Astrocyte of the cerebellum (primary cell): Measurements from ENCODE around the gene MYO16.

Source experiments
- DNase-seq: peaks from one replicate; pipeline ENCODE4 v3.0.0-alpha.2; 2011; ENCODE audit warnings: low read depth
- H3K4me3 ChIP-seq: 2 replicates; pipeline ENCODE4 v1.5.1; 2011; ENCODE audit warnings: mild to moderate bottlenecking, low read depth, low read length, moderate library complexity
- in situ Hi-C: cut with HindIII; loops from 2 replicates; pipeline ENCODE4 v1.10.0; 2017; ENCODE audit warnings: low sequenced_read_pairs
- TF ChIP-seq, protein P1 (sequence below): IDR thresholded peaks from 2 replicates; pipeline ENCODE4 v1.5.1; 2012; ENCODE audit warnings: low read length, low read depth, moderate library complexity, mild to moderate bottlenecking; ENCODE audit errors: missing control alignments

MYO16 gene

DNA sequence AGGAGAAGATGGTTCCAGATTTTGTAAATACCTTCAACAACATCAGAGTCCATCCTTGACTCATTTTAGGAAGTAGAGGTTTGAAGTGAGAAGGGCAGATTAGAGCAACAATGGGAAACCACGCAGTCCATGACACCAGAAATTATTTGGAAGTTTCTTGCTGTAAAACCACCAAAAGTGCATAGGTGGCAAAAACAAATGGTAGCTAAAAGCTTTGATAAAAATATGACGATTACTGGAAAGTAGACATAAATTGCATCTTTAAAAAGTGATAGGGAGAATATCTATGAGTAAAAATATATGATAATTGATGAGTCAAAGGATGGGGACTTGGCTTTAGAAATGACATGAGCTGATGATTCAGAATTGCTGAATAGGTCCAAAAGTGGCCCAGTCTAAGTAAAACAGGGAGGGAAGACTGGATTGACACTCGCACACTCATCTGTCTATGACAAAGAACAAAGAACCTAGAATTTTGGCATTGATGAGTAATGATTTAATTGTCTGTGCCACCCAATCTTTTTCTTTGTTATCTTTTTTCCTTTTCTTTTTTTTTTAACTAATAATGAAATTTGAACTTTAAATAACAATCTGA, 472.2 kb downstream of the MYO16 start:
- in situ Hi-C loops: loop anchor here (10.0 kb wide), 1 partner anchor 1003 kb away; no protein-coding TSS in a partner anchor
- TF ChIP-seq, protein P1, sequence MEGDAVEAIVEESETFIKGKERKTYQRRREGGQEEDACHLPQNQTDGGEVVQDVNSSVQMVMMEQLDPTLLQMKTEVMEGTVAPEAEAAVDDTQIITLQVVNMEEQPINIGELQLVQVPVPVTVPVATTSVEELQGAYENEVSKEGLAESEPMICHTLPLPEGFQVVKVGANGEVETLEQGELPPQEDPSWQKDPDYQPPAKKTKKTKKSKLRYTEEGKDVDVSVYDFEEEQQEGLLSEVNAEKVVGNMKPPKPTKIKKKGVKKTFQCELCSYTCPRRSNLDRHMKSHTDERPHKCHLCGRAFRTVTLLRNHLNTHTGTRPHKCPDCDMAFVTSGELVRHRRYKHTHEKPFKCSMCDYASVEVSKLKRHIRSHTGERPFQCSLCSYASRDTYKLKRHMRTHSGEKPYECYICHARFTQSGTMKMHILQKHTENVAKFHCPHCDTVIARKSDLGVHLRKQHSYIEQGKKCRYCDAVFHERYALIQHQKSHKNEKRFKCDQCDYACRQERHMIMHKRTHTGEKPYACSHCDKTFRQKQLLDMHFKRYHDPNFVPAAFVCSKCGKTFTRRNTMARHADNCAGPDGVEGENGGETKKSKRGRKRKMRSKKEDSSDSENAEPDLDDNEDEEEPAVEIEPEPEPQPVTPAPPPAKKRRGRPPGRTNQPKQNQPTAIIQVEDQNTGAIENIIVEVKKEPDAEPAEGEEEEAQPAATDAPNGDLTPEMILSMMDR: no peak
- DNase-seq: no peak
- H3K4me3 ChIP-seq: no peak overlapping the region

DNA sequence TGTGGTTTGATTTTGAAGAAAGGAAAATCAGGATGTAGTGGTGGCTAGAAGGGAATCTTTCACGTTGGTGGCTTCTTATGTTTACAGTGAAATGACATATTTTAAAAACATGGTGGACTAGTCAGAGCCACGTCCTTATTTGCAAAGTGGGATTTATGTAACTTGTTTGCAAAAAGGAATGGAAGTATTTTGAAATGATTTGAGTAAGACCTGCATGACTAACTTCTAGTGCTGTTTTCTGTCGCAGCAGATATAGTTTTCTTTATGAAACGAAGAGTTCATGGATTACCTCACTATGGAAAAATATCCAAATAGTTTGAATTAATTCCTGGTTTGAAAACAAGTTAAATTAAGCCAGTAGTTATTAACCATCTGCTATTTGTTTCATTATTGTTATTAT, 476.5 kb downstream of the MYO16 start:
- no peak overlapping the region for H3K4me3 ChIP-seq
- no peak for DNase-seq
- in situ Hi-C loops: loop anchor here (10.0 kb wide), 1 partner anchor 999 kb away; no protein-coding TSS in a partner anchor
- TF ChIP-seq, protein P1: no peak

DNA sequence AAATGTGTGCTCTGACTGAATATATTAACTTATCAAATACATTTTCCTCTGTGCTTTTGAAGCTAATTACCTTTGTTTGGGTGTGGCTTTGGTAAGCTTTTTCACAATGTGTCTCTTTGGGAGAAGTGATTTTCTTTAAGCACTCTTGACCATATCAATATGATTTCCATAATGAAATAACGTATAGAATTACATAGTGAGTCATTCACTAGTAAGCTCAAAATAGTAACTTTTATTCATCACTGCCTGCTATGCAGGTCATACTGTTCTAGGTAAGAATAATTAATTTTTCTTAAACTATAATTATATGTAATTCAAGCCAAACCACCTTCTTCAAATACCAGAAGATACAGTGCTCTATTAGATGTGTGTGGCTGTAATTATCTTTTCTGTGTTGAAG, 480.7 kb downstream of the MYO16 start:
- TF ChIP-seq, protein P1: no peak
- in situ Hi-C loops: no loop called here
- no peak for DNase-seq
- no peak overlapping the region for H3K4me3 ChIP-seq

DNA sequence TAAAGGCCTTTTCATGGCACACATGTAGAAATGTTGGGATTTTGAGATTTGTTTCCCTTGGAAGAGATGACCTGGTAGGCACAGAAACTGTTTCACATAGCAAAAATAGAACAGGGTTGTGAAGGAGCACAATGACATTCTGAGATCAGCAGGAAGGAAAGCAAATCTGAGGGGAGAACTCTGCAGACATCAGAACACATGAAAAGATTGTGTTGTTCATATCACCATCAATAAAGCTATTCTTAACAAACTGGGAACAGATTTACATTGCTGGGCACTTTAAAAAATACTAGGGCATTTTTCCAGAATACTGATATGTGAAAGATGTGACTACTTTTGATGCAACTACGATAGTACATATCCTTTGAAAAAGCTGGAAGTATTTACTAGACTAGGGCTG, 481.7 kb downstream of the MYO16 start:
- TF ChIP-seq, protein P1: no peak
- in situ Hi-C loops: no loop called here
- no peak for DNase-seq

DNA sequence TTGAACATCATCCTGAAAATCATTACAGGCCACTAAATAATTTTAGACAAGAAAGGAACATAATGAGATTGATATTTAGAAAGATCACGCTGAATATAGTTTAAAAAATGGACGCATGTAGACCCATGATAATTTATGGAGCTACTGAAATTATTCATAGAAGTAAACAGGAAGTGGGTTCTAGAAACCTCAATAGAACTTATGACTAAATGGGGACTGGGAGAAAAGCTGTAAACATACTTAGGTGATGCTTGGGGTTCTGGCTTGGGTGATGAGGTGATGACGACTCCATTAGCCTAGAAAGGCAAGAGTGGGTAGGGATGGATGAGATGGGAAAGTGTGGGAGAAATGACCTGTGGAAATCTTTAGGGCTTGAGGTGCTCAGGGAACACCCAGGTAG, 484.0 kb downstream of the MYO16 start:
- no peak for DNase-seq
- in situ Hi-C loops: no loop called here
- no peak overlapping the region for H3K4me3 ChIP-seq
- TF ChIP-seq, protein P1: no peak

More for the DNA sequence above, 481.7 kb downstream of the MYO16 start:
- no peak overlapping the region for H3K4me3 ChIP-seq

DNA sequence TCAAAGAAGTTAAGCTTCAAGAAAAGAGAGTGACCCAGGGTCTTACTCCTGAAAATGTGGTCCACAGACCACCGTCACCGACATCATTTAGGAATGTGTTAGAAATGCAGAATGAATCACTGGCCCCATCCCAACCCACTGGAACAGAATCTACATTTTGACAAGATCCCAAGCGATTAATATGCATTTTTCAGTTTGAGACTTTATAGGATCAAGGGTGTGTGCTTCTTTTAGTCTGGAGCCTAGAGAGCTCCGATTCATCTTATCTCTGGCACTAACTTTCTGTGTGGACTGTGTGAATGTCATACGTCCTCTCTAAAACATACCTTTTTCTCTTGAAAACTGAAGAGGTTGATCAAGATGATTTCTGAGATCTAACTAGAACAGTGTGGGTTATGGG, 484.8 kb downstream of the MYO16 start:
- no peak overlapping the region for H3K4me3 ChIP-seq
- in situ Hi-C loops: no loop called here
- no peak for DNase-seq
- TF ChIP-seq, protein P1: no peak
